Upper lobe of left lung (tissue), 4 donors: ENCODE measurements around the gene DEGS1.

Source experiments
- EP300 ChIP-seq, 4 donors: sonication (generic); formaldehyde crosslinking; IDR thresholded peaks; one replicate each; pipeline ENCODE4 v1.5.1; 2017; ENCODE audit warnings: antibody characterized with exemption in 4 of 4, control low read depth in 2 of 4
- POLR2A ChIP-seq, 4 donors: fragments of 450-650 bp; IDR thresholded peaks; one replicate each; pipeline ENCODE4 v1.5.1; 2016 to 2017; ENCODE audit warnings: antibody characterized with exemption in 4 of 4, mild to moderate bottlenecking in 2 of 4
- POLR2AphosphoS5 ChIP-seq, 2 donors: sonication (generic); formaldehyde crosslinking; IDR thresholded peaks; one replicate each; pipeline ENCODE4 v1.5.1; 2017; ENCODE audit warnings: antibody characterized with exemption in 2 of 2
- TF ChIP-seq, protein P1 (sequence below), 6 experiments: fragments of 450-650 bp in 4 of 6; fragments of 200-600 bp in 2 of 6; sonication (generic) in 2 of 6; IDR thresholded peaks; one replicate each; pipeline ENCODE4 v1.5.1; 2016 to 2019; ENCODE audit warnings: antibody characterized with exemption in 6 of 6

DNA sequence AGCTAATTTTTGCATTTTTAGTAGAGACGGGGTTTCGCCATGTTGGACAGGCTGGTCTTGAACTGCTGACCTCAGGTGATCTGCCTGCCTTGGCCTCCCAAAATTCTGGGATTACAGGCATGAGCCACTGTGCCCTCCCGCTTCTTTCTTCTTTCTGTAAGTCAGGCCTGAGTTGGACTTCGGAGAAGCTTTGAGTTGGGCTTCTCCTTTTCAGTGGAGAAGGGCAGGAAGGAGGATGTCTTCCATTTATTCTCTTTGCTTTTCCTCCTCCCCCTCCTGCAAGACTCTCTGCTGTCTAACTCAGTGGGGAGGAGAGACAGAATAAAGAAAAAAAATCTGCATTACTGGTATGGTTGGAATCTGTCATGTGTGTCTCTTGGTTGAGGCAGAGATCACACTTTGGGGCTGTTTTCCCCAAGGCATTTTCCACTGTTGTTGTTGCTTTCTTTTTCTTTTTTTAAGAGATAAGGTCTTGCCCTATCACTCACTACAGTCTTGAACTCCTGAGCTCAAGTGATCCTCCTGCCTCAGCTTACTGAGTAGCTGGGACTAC lies 13.2 kb upstream of the DEGS1 start:
- TF ChIP-seq, protein P1, sequence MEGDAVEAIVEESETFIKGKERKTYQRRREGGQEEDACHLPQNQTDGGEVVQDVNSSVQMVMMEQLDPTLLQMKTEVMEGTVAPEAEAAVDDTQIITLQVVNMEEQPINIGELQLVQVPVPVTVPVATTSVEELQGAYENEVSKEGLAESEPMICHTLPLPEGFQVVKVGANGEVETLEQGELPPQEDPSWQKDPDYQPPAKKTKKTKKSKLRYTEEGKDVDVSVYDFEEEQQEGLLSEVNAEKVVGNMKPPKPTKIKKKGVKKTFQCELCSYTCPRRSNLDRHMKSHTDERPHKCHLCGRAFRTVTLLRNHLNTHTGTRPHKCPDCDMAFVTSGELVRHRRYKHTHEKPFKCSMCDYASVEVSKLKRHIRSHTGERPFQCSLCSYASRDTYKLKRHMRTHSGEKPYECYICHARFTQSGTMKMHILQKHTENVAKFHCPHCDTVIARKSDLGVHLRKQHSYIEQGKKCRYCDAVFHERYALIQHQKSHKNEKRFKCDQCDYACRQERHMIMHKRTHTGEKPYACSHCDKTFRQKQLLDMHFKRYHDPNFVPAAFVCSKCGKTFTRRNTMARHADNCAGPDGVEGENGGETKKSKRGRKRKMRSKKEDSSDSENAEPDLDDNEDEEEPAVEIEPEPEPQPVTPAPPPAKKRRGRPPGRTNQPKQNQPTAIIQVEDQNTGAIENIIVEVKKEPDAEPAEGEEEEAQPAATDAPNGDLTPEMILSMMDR (IDR thresholded peaks at IDR 0.05): no peak
- TF ChIP-seq POLR2A (IDR thresholded peaks at IDR 0.05) (no peak), POLR2AphosphoS5 (IDR thresholded peaks at IDR 0.05) (no peak), EP300 (IDR thresholded peaks at IDR 0.05) (no peak)
